NCI-H2107 (cell line): ENCODE measurements around the gene KDM3B.
A peak's percentile ranks its signal among the peaks of the same experiment; 100 is the strongest.
"Not testable (repeated sequence)": the region's sequence is repeated elsewhere in the genome, so short reads cannot be mapped to it uniquely, and the experiment has no call there.

Experiments
- DNase-seq: peaks from one replicate; lab custom pipeline; 2025; lab: John Stamatoyannopoulos, UW

KDM3B gene

GRCh38 chr5:138352071-138352721, at the start of gene KDM3B:
KDM3B (plus strand) TSS chr5:138352685; CDS start chr5:138352796, 111 bp downstream.
- DNase-seq, result peak; percentile 38

DNA sequence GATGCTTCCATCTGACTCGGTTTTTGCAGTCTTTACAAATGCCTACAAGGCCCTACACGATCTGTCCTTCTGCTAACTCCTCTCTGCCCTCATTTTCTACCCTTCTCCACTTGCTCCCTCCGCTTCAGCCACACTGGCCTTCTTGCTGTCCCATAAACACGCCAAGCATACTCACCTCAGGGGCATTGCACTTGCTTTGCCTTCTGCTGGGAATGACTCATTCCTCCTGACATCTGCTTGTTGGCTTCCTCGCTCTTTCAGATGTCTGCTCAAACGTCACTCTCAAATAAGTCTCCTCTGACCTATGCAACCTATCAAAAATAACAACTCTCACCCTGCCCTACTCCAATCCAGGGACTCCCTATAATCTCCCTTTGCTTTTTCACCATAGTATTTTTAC, 49.1 kb upstream of the KDM3B start:
- no peak for DNase-seq

- peak; percentile 43 for DNase-seq
These were observed 46.7 kb upstream of the KDM3B start for GRCh38 chr5:138305797-138306196.

- no peak for DNase-seq
These were observed 36.7 kb upstream of the KDM3B start for GRCh38 chr5:138315751-138316278.

- DNase-seq, result no peak
These were observed 36.1 kb upstream of the KDM3B start for GRCh38 chr5:138316355-138316754.

DNA sequence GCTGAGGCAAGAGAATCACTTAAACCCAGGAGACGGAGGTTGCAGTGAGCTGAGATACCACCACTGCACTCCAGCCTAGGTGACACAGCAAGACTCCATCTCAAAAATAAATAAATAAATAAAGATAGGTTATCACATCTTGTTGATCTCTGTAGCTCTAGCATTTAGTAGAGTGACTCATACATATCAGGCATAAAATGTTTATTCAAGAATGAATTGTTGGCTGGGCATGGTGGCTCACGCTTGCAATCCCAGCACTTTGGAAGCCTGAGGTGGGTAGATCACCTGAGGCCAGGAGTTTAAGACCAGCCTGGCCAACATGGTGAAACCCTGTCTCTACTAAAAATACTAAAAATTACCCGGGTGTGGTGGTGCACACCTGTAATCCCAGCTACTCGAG, 34.3 kb upstream of the KDM3B start:
- DNase-seq, result not testable (repeated sequence)

DNA sequence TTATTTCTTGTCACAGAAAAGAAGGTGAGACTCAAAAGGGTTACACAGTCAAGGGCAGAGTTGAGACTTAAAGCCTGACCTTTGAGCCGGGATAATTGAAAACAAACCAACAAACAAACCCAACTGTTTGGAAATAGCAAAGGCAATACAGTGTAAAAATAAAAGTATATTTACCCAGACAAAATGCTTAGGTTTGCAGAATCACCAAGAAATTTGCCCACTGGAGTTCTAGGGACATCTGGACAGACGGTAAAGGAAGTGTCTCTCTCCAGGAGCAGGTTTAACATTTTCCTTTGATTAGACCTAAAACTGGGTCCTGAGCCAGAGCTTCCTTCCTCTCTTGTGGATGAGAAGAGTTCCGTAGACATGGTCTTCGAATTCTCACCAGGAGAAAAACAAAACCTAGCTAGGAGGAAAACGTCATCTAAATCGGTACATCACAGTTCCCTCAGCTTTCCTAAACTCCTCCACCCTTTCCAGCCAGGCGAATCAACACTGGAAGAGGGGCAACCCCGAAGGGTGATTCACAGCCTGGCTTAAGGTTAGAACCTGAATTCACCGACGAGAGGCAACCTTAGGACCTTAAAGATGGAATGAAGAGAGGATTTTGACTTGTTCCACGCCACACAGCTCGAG, 21.6 kb upstream of the KDM3B start:
- no peak for DNase-seq

DNA sequence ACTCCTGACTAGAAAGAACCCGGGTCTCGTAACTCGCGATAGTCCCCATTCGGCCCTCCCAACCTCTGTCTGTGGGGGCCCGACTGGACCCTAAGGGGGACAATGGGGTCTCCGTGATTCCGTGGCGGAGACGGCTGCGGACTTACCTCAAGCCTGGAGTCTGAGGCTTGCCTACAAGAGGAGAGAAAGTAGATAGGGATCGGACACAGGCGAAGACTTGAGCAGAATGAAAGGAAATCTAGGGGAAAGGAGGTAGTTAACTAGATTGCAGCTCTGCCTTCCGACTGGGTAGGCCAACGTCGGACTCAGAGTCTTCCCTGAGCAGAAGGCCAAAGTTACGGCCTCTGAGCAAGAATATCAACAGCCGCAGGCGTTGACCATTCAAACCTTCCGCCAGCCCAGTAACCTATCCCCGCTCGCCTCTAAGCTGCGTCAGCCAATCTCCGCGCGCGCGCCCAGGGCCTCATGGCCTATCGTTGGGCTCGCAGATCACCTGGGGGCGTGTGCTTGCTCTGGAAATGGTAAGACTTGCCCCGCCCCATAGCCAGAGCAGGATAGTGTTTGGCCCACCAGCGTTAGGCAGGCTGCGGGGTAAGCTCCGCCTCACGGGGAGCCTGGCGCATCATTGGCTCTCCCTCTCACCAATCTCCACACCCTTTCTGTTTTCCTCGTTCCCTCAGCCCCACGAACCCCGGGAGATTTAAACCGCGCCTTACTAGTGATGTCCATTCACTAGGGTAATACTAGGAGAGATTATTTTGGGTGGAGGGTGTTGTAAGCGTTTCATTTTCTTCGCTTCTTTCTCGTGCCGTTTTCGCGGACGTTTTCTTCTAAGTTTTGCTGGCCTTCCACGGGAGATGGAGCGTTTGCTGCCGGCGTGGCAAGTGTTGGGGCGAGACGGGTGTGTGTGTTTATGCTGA, 20.8 kb upstream of the KDM3B start, which contains the start of gene CDC25C:
Gene CDC25C, minus strand, starts transcription at position 356 of the 920 bp plus-strand sequence. CDS start 624 bp downstream, outside the sequence.
- peak; percentile 90 for DNase-seq

GRCh38 chr5:138334867-138335447, 17.5 kb upstream of the KDM3B start:
- no peak for DNase-seq

DNA sequence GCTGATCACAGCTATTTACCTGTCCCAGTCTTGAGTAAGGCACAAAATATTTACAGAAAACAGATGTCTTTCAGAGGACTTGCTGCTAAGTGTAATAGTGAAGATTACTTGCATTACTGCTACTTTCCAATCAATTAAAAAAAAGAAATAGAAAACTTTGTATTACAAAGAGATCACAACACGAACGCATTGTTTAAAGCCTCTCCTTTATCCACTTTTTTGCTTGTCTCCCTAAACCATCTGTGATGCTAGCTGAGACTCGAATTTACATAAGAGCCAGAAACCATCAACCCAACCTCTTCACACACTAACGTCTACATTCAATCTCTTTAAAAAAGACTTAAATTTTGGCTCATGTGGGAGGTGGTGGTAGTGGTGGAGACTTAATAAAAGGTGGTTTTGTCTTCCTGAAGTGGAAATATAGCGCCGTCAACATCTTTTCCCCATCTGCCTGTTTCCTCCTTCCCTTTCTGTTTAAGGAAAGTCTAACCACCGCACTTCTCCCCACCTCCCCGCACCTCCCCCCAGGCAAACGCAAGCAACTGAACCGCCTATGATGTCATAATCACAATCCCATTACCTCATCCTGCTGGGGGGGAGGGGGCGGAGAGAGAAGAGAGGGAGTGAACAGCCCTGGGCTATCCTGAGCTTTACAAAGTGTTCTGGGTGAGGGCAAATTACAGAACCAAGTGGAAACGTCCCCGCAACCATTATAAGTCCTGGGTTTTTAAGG, 15.4 kb upstream of the KDM3B start:
- no peak for DNase-seq

DNA sequence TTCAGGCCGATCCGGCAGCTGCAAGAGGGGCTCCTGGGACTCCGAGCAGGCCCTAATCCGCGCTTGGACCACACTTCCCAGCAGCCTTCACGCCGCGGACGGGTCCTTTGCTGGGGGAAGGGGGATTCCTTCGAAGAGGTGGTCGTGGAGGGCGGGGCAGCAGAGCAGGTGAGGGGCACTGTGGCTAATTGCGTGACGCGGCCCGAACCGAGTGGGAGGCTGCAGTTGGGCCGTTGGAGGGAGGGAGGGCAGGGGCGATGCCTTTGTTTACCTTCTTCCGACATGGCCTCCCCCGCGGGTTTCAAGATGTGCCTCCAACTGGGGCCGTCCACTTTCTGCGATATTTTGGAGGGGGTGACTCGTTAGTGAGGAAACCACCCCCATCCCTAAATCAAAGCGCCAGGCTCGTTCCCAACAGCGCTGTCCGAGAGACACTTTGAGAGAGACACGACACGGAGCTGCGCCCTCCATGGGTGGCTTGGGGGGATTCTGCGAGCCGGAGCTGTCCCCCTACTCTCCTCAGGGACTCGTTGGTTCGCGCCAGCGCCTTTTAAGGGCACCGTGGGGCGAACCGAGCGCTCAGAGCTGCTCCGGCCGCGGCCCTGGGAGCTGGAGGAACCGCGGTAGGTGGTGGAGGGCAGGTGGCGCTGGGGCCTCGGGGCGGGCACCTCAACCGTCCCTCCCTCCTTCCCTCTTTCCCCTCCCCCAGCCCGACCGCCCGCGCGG, 14.6 kb upstream of the KDM3B start, which contains the start of gene FAM53C:
Gene FAM53C, plus strand, starts transcription at position 582 of the 726 bp plus-strand sequence. CDS start 3,070 bp downstream, outside the sequence.
- DNase-seq, result peak; percentile 56

DNA sequence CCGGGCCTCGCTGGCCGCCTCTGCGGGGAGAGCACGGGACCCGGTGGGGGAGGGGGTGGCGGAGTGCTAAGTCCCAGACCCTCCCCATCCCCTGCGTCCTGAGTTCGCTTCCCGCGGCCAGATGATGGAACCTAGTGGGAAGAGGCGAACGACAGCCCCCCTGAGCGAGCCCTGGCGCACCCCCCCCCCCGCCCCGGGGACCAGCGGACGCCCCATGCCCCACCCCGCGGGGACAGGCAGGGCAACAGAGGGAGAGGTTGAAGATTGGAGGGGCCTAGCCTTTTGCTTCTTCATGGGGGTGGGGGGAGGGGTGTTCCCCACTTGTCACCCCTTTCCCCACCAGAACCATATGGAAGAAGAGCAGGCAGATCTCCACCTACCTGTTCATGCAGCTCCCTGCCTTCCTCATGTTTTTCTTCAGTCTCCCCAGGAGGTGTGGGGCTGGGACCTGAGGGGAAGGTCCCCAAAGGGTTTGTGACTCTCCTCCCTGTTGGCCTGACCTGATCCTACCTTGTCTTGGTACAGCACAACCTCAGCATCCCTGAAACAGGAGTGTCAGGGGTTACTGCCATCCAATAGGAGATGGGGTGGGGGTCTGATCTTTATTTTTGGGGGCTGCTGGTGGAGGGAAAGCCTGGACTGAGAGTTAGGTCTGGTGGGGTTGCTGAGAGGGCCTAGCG, 13.9 kb upstream of the KDM3B start:
- DNase-seq, result no peak

- DNase-seq, result no peak
These were observed 13.4 kb upstream of the KDM3B start for GRCh38 chr5:138339091-138339456.

DNA sequence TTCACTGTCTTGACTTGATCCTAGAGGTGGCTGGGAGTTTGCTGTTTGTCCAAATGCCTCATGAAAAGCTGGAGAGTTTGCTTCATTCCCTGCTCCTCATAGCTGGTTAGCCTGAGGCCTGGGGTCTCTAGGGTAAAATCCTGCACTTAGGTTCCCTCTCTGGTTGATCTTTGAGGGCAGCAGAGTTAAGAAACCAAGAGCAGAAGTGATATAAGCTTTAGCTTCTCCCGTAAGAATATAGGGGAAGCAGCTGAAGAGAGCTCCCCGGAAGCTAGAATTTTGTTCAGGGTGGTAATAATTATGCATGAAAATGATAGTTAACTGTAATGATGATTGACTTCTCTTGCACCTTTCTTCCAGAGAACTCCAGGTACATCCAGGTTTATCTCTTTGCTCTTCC, 13.0 kb upstream of the KDM3B start:
- no peak for DNase-seq

DNA sequence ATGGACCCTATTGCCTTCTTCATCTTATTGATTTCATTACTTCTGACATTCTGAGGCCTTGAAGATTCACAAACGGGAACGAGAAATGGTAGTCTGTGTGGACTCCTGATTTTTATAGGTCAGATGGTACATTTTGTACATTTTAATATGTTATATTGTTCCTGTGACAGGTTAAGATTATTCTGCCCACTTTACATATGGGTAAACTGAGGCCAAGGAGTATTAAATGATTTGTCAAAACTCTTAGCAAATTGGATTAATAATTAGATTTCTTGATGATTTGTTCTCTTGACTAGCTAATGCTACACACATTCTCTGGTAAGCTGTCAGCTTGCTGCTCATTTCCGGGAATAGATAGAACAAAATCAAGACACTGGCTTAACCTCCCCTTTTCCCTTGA, 12.5 kb upstream of the KDM3B start:
- no peak for DNase-seq

- DNase-seq, result no peak
These were observed 7.4 kb upstream of the KDM3B start for GRCh38 chr5:138344887-138345622.

DNA sequence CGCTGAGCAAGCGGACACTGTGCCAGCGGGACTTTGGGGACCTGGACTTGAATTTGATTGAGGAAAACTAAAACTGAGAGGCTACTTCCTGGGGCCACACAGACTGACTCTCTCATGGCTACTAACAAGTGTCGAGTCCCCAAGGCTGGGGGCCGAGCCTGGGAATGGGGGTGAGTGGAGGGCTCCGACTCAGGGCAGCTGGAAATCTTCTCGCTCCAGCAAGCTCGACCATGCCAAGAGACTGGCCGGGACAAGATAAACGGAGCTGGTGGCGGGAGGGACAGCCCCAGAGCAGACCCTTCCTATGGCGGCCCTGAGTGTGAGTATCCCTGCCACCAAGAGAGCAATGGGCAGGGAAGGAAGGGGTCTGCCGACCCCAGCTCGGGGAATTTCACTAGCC, 5.6 kb upstream of the KDM3B start:
- no peak for DNase-seq

- no peak for DNase-seq
These were observed 2.5 kb upstream of the KDM3B start for GRCh38 chr5:138349852-138350562.

DNA sequence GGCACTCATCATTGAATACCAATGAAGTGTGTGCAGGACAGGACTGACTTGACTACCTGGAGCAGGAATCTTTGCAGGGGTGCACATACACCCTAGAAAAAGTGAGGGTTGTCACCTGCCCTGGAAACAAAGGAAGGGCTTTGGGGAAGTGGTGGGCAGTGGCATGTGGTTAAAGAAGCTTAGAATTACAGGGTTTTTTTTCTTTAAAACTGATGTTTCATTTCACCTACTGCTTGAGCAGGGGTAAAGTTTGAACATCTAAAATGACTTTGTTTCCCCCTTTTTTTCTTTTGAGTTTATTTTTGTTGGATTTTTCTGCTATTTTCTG, 2.0 kb upstream of the KDM3B start:
- DNase-seq, result no peak
